DND-41 (cell line): Measurements from ENCODE around the gene ABLIM2.

Source experiments
- ATAC-seq: fragments of 200-7000 bp; cut with Tn5 transposase; 3 replicates; pipeline ENCODE4 v1.9.1; 2021; ENCODE audit warnings: low read depth; ENCODE audit not compliant: insufficient read depth
- DNase-seq: peaks from one replicate; pipeline ENCODE4 v3.0.0-alpha.2; 2020
- H2AFZ ChIP-seq: 2 replicates; pipeline ENCODE4 v1.6.0; 2012; ENCODE audit warnings: low read depth, low read length
- H3K27ac ChIP-seq: 2 replicates; pipeline ENCODE4 v1.5.1; 2012; ENCODE audit warnings: low read length, inconsistent platforms
- H3K27me3 ChIP-seq: fragments of 200-600 bp; sonication (generic); 2 replicates; pipeline ENCODE4 v1.6.0; 2012; ENCODE audit warnings: low read length, mild to moderate bottlenecking, inconsistent platforms; ENCODE audit not compliant: insufficient read depth, poor library complexity
- H3K36me3 ChIP-seq: 2 replicates; pipeline ENCODE4 v1.5.1; 2012; ENCODE audit warnings: low read length, inconsistent platforms; ENCODE audit not compliant: insufficient read depth
- H3K4me1 ChIP-seq: 2 replicates; pipeline ENCODE4 v1.5.1; 2012; ENCODE audit warnings: mild to moderate bottlenecking, low read length; ENCODE audit not compliant: insufficient read depth
- H3K4me2 ChIP-seq: 2 replicates; pipeline ENCODE4 v1.6.0; 2012; ENCODE audit warnings: mild to moderate bottlenecking, moderate library complexity, low read length, inconsistent platforms; ENCODE audit not compliant: insufficient read depth
- H3K4me3 ChIP-seq, 2 experiments: fragments of 200-600 bp in 1 of 2; shearing (Covaris generic) in 1 of 2; 2 replicates each; pipeline ENCODE4 v1.5.1; 2012 to 2016; ENCODE audit warnings: inconsistent platforms in 2 of 2, low read length in 2 of 2, mild to moderate bottlenecking in 2 of 2, low read depth in 1 of 2, moderate library complexity in 1 of 2
- H3K79me2 ChIP-seq: 2 replicates; pipeline ENCODE4 v1.6.0; 2012; ENCODE audit warnings: low read length, inconsistent platforms; ENCODE audit not compliant: insufficient read depth
- H3K9ac ChIP-seq: 2 replicates; pipeline ENCODE4 v1.6.0; 2012; ENCODE audit warnings: low read depth, mild to moderate bottlenecking, inconsistent platforms, low read length, moderate library complexity
- H3K9me3 ChIP-seq: 2 replicates; pipeline ENCODE4 v1.5.1; 2012; ENCODE audit warnings: low read length, moderate library complexity, mild to moderate bottlenecking, inconsistent platforms; ENCODE audit not compliant: insufficient read depth, severe bottlenecking
- H4K20me1 ChIP-seq: 2 replicates; pipeline ENCODE4 v1.6.0; 2012; ENCODE audit warnings: low read length; ENCODE audit not compliant: insufficient read depth
- CTCF ChIP-seq: IDR thresholded peaks from 2 replicates; pipeline ENCODE4 v1.5.1; 2012; ENCODE audit warnings: borderline replicate concordance, low read length, moderate library complexity, mild to moderate bottlenecking; ENCODE audit not compliant: poor library complexity, severe bottlenecking; ENCODE audit errors: extremely low read depth
- EZH2 ChIP-seq: IDR thresholded peaks from 3 replicates; pipeline ENCODE4 v1.6.1; 2012; ENCODE audit warnings: borderline replicate concordance, low read depth, mild to moderate bottlenecking, moderate library complexity, low read length, inconsistent platforms; ENCODE audit not compliant: severe bottlenecking

ABLIM2 gene

DNA sequence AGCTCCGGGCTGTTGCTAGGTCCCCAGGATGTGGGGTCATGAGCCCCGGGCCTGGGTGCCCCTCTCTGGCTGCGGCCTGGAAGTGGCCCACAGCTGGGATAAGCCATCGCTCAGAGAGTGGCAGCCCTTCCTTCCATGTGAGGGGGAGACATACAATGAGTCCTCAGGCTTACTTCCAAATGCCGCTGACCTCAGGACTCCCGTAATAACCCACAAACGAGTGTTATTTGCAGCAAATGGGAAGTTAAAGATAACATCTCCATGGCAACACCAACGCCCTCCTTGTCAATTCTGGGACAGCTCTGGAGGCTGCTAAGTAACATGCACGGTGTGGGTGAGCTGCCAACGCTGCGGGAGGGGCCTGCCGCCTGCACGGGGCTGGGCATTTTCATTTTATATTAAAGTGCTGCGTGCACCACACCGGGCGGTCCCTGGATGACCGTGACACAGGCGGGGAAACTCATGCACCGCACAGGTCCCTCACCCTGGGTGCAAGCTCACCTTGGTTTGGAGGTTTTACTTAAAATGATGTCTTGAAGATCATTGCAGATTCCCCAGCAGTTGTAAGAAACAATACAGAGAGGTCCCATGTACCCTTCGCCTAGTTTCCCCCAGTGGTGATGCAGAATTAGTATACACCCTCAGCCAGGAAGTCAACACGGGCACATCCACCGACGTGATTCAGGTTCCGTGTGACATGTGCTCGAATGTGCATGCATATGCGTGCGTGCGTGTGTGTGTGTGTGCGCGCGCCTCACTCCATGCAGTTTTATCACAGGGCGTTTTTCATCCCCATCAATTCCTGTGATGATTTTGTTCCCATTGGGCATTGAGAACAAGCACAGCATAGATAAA lies 79.4 kb downstream of the ABLIM2 start:
- Histone ChIP-seq H4K20me1 (peaks cover 3% of the 10 kb centered on the region), H2AFZ (no peak overlapping the region), H3K4me1 (no peaks in the 10 kb centered on the region), H3K4me3 (no peak overlapping the region), H3K4me2 (no peak overlapping the region), H3K27me3 (no peaks in the 10 kb centered on the region), H3K36me3 (no peaks in the 10 kb centered on the region), H3K79me2 (no peaks in the 10 kb centered on the region), H3K9ac (no peak overlapping the region), H3K9me3 (no peaks in the 10 kb centered on the region), H3K27ac (no peak overlapping the region)
- ATAC-seq (no peak), DNase-seq (no peak)
- no peak for TF ChIP-seq CTCF
- no peak for TF ChIP-seq EZH2

GRCh38 chr4:8078610-8079015 lies 80.0 kb downstream of the ABLIM2 start:
- no peak overlapping the region for H3K27ac ChIP-seq
- no peak overlapping the region for H3K4me3 ChIP-seq
- H3K4me1 ChIP-seq: no peaks in the 10 kb centered on the region
- no peak overlapping the region for H3K9ac ChIP-seq
- ATAC-seq (no peak), DNase-seq (no peak)
- H4K20me1 ChIP-seq: peaks cover 3% of the 10 kb centered on the region
- no peaks in the 10 kb centered on the region for H3K27me3 ChIP-seq
- no peaks in the 10 kb centered on the region for H3K9me3 ChIP-seq
- H3K79me2 ChIP-seq: no peaks in the 10 kb centered on the region
- H3K36me3 ChIP-seq: no peaks in the 10 kb centered on the region
- TF ChIP-seq CTCF: no peak
- no peak for TF ChIP-seq EZH2
- H2AFZ ChIP-seq: no peak overlapping the region
- H3K4me2 ChIP-seq: no peak overlapping the region

DNA sequence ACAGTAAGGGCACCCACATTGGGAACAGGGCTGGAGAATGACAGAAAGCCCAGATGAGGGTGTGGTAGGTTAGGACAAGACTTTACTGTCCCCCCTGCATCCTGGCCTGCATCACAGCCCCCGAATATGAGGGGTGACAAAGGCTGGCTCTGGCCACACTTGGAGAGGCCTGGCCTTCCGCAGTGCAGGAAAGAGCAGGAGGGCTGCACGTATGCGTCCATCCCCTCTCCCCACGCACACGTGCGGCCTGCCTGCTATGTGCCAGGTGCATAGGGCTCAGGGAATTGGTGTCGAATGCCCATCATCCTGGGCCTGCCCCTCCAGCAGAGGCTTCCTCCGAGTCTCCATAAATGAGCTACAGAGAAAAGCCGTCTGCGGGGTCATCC lies 80.5 kb downstream of the ABLIM2 start:
- H3K4me2 ChIP-seq: no peak overlapping the region
- H3K9me3 ChIP-seq: no peaks in the 10 kb centered on the region
- no peak overlapping the region for H3K27ac ChIP-seq
- H3K9ac ChIP-seq: no peak overlapping the region
- no peak for DNase-seq
- TF ChIP-seq EZH2: no peak
- no peak for TF ChIP-seq CTCF
- no peaks in the 10 kb centered on the region for H3K79me2 ChIP-seq
- no peaks in the 10 kb centered on the region for H3K4me1 ChIP-seq
- no peak for ATAC-seq
- H3K36me3 ChIP-seq: no peaks in the 10 kb centered on the region
- H3K27me3 ChIP-seq: no peaks in the 10 kb centered on the region
- no peak overlapping the region for H3K4me3 ChIP-seq
- peaks cover 5% of the 10 kb centered on the region for H4K20me1 ChIP-seq
- H2AFZ ChIP-seq: no peak overlapping the region
